GM10266 (cell line): Measurements from ENCODE around the gene BAIAP2L1.
"Not testable (repeated sequence)": the region's sequence is repeated elsewhere in the genome, so short reads cannot be mapped to it uniquely, and the experiment has no call there.

Experiments used
- DNase-seq: peaks from one replicate; pipeline ENCODE4 v3.0.0; 2012; ENCODE audit errors: extremely low spot score
- CTCF ChIP-seq: IDR thresholded peaks from 2 replicates; pipeline ENCODE4 v1.5.1; 2012; ENCODE audit warnings: mild to moderate bottlenecking, low read depth; ENCODE audit not compliant: control insufficient read depth, insufficient read depth; ENCODE audit errors: missing control alignments

Gene BAIAP2L1

GRCh38 chr7:98420966-98421612, 20.2 kb upstream of the BAIAP2L1 start:
- DNase-seq, result peak; percentile 68
- peak; percentile 96 for TF ChIP-seq CTCF

GRCh38 chr7:98419988-98420387, 19.1 kb upstream of the BAIAP2L1 start:
- not testable (repeated sequence) for DNase-seq

GRCh38 chr7:98419316-98419691, 18.4 kb upstream of the BAIAP2L1 start:
- DNase-seq, result not testable (repeated sequence)

GRCh38 chr7:98418636-98419315, 17.9 kb upstream of the BAIAP2L1 start:
- no peak for TF ChIP-seq CTCF
- DNase-seq, result no peak

GRCh38 chr7:98418271-98418635, 17.4 kb upstream of the BAIAP2L1 start:
- no peak for TF ChIP-seq CTCF
- DNase-seq, result no peak

- DNase-seq, result not testable (repeated sequence)
These were observed 16.8 kb upstream of the BAIAP2L1 start for GRCh38 chr7:98417604-98418270.

- DNase-seq, result no peak
- TF ChIP-seq CTCF, result no peak
These were observed 13.5 kb upstream of the BAIAP2L1 start for GRCh38 chr7:98414205-98414900.

- not testable (repeated sequence) for DNase-seq
These were observed 12.8 kb upstream of the BAIAP2L1 start for GRCh38 chr7:98413655-98414054.

GRCh38 chr7:98409843-98410242, 9.0 kb upstream of the BAIAP2L1 start:
- no peak for TF ChIP-seq CTCF

GRCh38 chr7:98408146-98408545, 7.3 kb upstream of the BAIAP2L1 start:
- not testable (repeated sequence) for DNase-seq

More at GRCh38 chr7:98409843-98410242, 9.0 kb upstream of the BAIAP2L1 start:
- DNase-seq, result no peak
